AG20443 (cell line): ENCODE results near the gene MBNL2.

Source experiments
- DNase-seq: peaks from one replicate; pipeline ENCODE4 v3.0.0; 2012; ENCODE audit warnings: low spot score, mixed read lengths

Gene MBNL2

GRCh38 chr13:97384371-97384770, 162.2 kb downstream of the MBNL2 start:
- DNase-seq, result no peak

- DNase-seq, result peak; percentile 44
These were observed 163.0 kb downstream of the MBNL2 start for GRCh38 chr13:97385146-97385545.

- no peak for DNase-seq
These were observed 163.7 kb downstream of the MBNL2 start for GRCh38 chr13:97385854-97386253.

- DNase-seq, result no peak
These were observed 164.8 kb downstream of the MBNL2 start for GRCh38 chr13:97386801-97387484.

GRCh38 chr13:97387485-97387839, 165.3 kb downstream of the MBNL2 start:
- DNase-seq, result no peak

- DNase-seq, result no peak
These were observed 165.8 kb downstream of the MBNL2 start for GRCh38 chr13:97387890-97388289.

- no peak for DNase-seq
These were observed 166.2 kb downstream of the MBNL2 start for GRCh38 chr13:97388373-97388772.

- no peak for DNase-seq
These were observed 168.9 kb downstream of the MBNL2 start for GRCh38 chr13:97390941-97391600.

- DNase-seq, result no peak
These were observed 169.9 kb downstream of the MBNL2 start for GRCh38 chr13:97392020-97392419.

GRCh38 chr13:97394542-97394941, 172.4 kb downstream of the MBNL2 start:
- DNase-seq, result no peak

GRCh38 chr13:97395447-97396136, 173.5 kb downstream of the MBNL2 start:
- DNase-seq, result peak; percentile 49

- no peak for DNase-seq
These were observed 175.1 kb downstream of the MBNL2 start for GRCh38 chr13:97397267-97397666.

- DNase-seq, result no peak
These were observed 179.3 kb downstream of the MBNL2 start for GRCh38 chr13:97401421-97401820.

GRCh38 chr13:97403893-97404750, 182.0 kb downstream of the MBNL2 start:
- DNase-seq, result peak; percentile 37

GRCh38 chr13:97407540-97407939, 185.4 kb downstream of the MBNL2 start:
- DNase-seq, result no peak

GRCh38 chr13:97408938-97409337, 186.8 kb downstream of the MBNL2 start:
- no peak for DNase-seq

- DNase-seq, result peak; percentile 71
These were observed 189.9 kb downstream of the MBNL2 start for GRCh38 chr13:97411984-97412383.

- no peak for DNase-seq
These were observed 191.6 kb downstream of the MBNL2 start for GRCh38 chr13:97413694-97414093.

- no peak for DNase-seq
These were observed 192.3 kb downstream of the MBNL2 start for GRCh38 chr13:97414392-97414791.

GRCh38 chr13:97417698-97418097, 195.6 kb downstream of the MBNL2 start:
- DNase-seq, result no peak

GRCh38 chr13:97422118-97423054, 200.3 kb downstream of the MBNL2 start:
- DNase-seq, result no peak
